Measurements from ENCODE around the gene ATG4D.

DNA sequence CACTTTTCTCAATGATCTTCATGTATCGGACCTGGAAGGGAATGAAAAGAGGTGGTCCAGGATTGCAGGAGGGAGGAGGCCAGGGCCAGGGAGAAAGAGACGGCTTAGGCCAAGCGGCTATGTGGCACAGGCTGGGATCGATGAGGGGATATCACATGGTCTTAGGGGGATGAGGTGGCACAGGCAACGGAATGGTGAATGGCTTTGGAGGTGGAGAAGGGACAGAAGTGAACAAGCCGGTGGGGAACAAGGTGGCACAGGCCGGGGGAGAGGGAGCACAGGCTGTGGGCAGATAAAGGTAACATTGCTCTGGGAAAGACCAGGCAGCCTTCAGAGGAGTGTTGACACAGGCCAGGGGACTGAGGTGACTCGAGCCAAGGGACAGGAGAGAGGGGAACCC, 30.8 kb downstream of the ATG4D start:
- TF ChIP-seq, protein P1, sequence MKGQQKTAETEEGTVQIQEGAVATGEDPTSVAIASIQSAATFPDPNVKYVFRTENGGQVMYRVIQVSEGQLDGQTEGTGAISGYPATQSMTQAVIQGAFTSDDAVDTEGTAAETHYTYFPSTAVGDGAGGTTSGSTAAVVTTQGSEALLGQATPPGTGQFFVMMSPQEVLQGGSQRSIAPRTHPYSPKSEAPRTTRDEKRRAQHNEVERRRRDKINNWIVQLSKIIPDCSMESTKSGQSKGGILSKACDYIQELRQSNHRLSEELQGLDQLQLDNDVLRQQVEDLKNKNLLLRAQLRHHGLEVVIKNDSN (IDR thresholded peaks at IDR 0.05; ENCODE audit: borderline replicate concordance, low read depth): no peak
- TF ChIP-seq, protein P2, sequence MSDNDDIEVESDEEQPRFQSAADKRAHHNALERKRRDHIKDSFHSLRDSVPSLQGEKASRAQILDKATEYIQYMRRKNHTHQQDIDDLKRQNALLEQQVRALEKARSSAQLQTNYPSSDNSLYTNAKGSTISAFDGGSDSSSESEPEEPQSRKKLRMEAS (IDR thresholded peaks at IDR 0.05; ENCODE audit: low read depth): no peak
- TF ChIP-seq, protein P3, sequence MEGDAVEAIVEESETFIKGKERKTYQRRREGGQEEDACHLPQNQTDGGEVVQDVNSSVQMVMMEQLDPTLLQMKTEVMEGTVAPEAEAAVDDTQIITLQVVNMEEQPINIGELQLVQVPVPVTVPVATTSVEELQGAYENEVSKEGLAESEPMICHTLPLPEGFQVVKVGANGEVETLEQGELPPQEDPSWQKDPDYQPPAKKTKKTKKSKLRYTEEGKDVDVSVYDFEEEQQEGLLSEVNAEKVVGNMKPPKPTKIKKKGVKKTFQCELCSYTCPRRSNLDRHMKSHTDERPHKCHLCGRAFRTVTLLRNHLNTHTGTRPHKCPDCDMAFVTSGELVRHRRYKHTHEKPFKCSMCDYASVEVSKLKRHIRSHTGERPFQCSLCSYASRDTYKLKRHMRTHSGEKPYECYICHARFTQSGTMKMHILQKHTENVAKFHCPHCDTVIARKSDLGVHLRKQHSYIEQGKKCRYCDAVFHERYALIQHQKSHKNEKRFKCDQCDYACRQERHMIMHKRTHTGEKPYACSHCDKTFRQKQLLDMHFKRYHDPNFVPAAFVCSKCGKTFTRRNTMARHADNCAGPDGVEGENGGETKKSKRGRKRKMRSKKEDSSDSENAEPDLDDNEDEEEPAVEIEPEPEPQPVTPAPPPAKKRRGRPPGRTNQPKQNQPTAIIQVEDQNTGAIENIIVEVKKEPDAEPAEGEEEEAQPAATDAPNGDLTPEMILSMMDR (IDR thresholded peaks at IDR 0.05): no peak
- TF ChIP-seq EP300 (IDR thresholded peaks at IDR 0.05; ENCODE audit: borderline replicate concordance in 1 of 2, low read depth in 1 of 2, low read length in 1 of 2): no peak
- no peak for TF ChIP-seq FOSL2 (IDR thresholded peaks at IDR 0.05; ENCODE audit: borderline replicate concordance, low read depth)
- no peak for TF ChIP-seq JUND (IDR thresholded peaks at IDR 0.05)
- no peak for TF ChIP-seq TAF1 (IDR thresholded peaks at IDR 0.05; ENCODE audit: borderline replicate concordance, low read depth, low read length)
- TF ChIP-seq NFIC (IDR thresholded peaks at IDR 0.05; ENCODE audit: borderline replicate concordance): no peak
- TF ChIP-seq FOXJ3 (CRISPR knock-in tag; IDR thresholded peaks at IDR 0.05): no peak
- TF ChIP-seq RFX5 (IDR thresholded peaks at IDR 0.05; ENCODE audit: low read length): no peak
- TF ChIP-seq, protein P4, sequence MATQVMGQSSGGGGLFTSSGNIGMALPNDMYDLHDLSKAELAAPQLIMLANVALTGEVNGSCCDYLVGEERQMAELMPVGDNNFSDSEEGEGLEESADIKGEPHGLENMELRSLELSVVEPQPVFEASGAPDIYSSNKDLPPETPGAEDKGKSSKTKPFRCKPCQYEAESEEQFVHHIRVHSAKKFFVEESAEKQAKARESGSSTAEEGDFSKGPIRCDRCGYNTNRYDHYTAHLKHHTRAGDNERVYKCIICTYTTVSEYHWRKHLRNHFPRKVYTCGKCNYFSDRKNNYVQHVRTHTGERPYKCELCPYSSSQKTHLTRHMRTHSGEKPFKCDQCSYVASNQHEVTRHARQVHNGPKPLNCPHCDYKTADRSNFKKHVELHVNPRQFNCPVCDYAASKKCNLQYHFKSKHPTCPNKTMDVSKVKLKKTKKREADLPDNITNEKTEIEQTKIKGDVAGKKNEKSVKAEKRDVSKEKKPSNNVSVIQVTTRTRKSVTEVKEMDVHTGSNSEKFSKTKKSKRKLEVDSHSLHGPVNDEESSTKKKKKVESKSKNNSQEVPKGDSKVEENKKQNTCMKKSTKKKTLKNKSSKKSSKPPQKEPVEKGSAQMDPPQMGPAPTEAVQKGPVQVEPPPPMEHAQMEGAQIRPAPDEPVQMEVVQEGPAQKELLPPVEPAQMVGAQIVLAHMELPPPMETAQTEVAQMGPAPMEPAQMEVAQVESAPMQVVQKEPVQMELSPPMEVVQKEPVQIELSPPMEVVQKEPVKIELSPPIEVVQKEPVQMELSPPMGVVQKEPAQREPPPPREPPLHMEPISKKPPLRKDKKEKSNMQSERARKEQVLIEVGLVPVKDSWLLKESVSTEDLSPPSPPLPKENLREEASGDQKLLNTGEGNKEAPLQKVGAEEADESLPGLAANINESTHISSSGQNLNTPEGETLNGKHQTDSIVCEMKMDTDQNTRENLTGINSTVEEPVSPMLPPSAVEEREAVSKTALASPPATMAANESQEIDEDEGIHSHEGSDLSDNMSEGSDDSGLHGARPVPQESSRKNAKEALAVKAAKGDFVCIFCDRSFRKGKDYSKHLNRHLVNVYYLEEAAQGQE (IDR thresholded peaks at IDR 0.05; ENCODE audit: low read depth, low read length): no peak
- TF ChIP-seq POLR2AphosphoS5 (IDR thresholded peaks at IDR 0.05; ENCODE audit: low read depth, low read length): no peak
- TF ChIP-seq CHD2 (IDR thresholded peaks at IDR 0.05; ENCODE audit: low read length, partially characterized antibody): no peak

Measured in SK-N-SH (cell line).